DND-41 (cell line): ENCODE results near the gene PDGFRB.

Experiments
- ATAC-seq: fragments of 200-7000 bp; cut with Tn5 transposase; 3 replicates; pipeline ENCODE4 v1.9.1; 2021; ENCODE audit warnings: low read depth; ENCODE audit not compliant: insufficient read depth
- DNase-seq: peaks from one replicate; pipeline ENCODE4 v3.0.0-alpha.2; 2020
- H2AFZ ChIP-seq: 2 replicates; pipeline ENCODE4 v1.6.0; 2012; ENCODE audit warnings: low read depth, low read length
- H3K27ac ChIP-seq: 2 replicates; pipeline ENCODE4 v1.5.1; 2012; ENCODE audit warnings: low read length, inconsistent platforms
- H3K27me3 ChIP-seq: fragments of 200-600 bp; sonication (generic); 2 replicates; pipeline ENCODE4 v1.6.0; 2012; ENCODE audit warnings: low read length, mild to moderate bottlenecking, inconsistent platforms; ENCODE audit not compliant: insufficient read depth, poor library complexity
- H3K36me3 ChIP-seq: 2 replicates; pipeline ENCODE4 v1.5.1; 2012; ENCODE audit warnings: low read length, inconsistent platforms; ENCODE audit not compliant: insufficient read depth
- H3K4me1 ChIP-seq: 2 replicates; pipeline ENCODE4 v1.5.1; 2012; ENCODE audit warnings: mild to moderate bottlenecking, low read length; ENCODE audit not compliant: insufficient read depth
- H3K4me2 ChIP-seq: 2 replicates; pipeline ENCODE4 v1.6.0; 2012; ENCODE audit warnings: mild to moderate bottlenecking, moderate library complexity, low read length, inconsistent platforms; ENCODE audit not compliant: insufficient read depth
- H3K4me3 ChIP-seq, 2 experiments: fragments of 200-600 bp in 1 of 2; shearing (Covaris generic) in 1 of 2; 2 replicates each; pipeline ENCODE4 v1.5.1; 2012 to 2016; ENCODE audit warnings: inconsistent platforms in 2 of 2, low read length in 2 of 2, mild to moderate bottlenecking in 2 of 2, low read depth in 1 of 2, moderate library complexity in 1 of 2
- H3K79me2 ChIP-seq: 2 replicates; pipeline ENCODE4 v1.6.0; 2012; ENCODE audit warnings: low read length, inconsistent platforms; ENCODE audit not compliant: insufficient read depth
- H3K9ac ChIP-seq: 2 replicates; pipeline ENCODE4 v1.6.0; 2012; ENCODE audit warnings: low read depth, mild to moderate bottlenecking, inconsistent platforms, low read length, moderate library complexity
- H3K9me3 ChIP-seq: 2 replicates; pipeline ENCODE4 v1.5.1; 2012; ENCODE audit warnings: low read length, moderate library complexity, mild to moderate bottlenecking, inconsistent platforms; ENCODE audit not compliant: insufficient read depth, severe bottlenecking
- H4K20me1 ChIP-seq: 2 replicates; pipeline ENCODE4 v1.6.0; 2012; ENCODE audit warnings: low read length; ENCODE audit not compliant: insufficient read depth
- CTCF ChIP-seq: IDR thresholded peaks from 2 replicates; pipeline ENCODE4 v1.5.1; 2012; ENCODE audit warnings: borderline replicate concordance, low read length, moderate library complexity, mild to moderate bottlenecking; ENCODE audit not compliant: poor library complexity, severe bottlenecking; ENCODE audit errors: extremely low read depth
- EZH2 ChIP-seq: IDR thresholded peaks from 3 replicates; pipeline ENCODE4 v1.6.1; 2012; ENCODE audit warnings: borderline replicate concordance, low read depth, mild to moderate bottlenecking, moderate library complexity, low read length, inconsistent platforms; ENCODE audit not compliant: severe bottlenecking

PDGFRB gene

DNA sequence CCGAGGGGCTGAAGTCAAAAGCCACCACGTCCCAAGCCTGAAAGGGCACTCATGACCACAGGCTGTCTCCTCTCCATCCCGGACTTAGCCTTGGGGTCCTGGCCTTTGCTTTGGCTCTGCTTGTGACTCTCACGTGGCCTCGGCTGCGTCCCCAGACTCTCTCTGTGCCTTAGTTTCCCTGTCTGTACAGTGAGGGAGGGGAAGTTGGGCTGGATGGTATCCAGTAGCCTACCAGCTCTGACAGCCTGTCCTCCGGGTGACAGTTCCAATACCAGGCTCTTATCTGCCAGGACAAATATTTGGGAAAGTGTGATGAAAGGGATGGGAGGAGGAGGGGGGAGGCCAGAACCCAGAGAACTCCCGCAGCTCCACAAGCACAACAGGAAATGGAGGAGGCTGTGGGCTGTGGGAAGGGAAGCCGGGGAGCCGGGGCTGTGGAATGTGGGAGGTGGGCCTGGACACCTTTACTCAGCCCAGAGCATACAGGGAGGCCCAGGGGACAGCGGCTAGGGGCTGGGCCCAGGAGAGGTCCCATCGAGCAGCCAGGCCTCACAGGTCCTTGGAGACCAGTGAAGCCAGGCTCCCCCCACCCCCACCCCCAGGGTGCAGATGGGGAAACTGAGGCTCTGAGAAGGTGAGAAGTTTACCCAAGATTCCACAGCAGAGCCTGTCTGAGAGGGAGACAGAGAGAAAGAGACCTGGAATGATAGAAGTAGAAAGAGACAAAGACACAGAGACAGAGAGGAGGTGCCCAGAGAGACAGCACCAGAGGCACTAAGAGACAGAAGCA lies 18.3 kb downstream of the PDGFRB start:
- H3K27ac ChIP-seq = no peak overlapping the region

GRCh38 chr5:150136305-150137167 lies 19.1 kb downstream of the PDGFRB start:
- no peaks in the 10 kb centered on the region for H3K9me3 ChIP-seq
- no peak for ATAC-seq
- 0 out of 2 replicates have a peak, but pooled peaks cover 9% of the 10 kb centered on the region for H4K20me1 ChIP-seq
- H2AFZ ChIP-seq = no peak overlapping the region
- no peaks in the 10 kb centered on the region for H3K4me1 ChIP-seq
- DNase-seq = no peak
- H3K27ac ChIP-seq = no peak overlapping the region
- H3K4me3 ChIP-seq = no peak overlapping the region
- H3K4me2 ChIP-seq = no peak overlapping the region
- H3K36me3 ChIP-seq = no peaks in the 10 kb centered on the region
- no peaks in the 10 kb centered on the region for H3K27me3 ChIP-seq
- H3K79me2 ChIP-seq = no peaks in the 10 kb centered on the region
- no peak overlapping the region for H3K9ac ChIP-seq
- TF ChIP-seq EZH2 = no peak
- TF ChIP-seq CTCF = no peak

More for the DNA sequence above, 18.3 kb downstream of the PDGFRB start:
- no peak for TF ChIP-seq CTCF
- TF ChIP-seq EZH2 = no peak
- DNase-seq = no peak
- H2AFZ ChIP-seq = no peak overlapping the region
- no peaks in the 10 kb centered on the region for H3K27me3 ChIP-seq
- ATAC-seq = no peak
- no peaks in the 10 kb centered on the region for H3K9me3 ChIP-seq
- H3K4me2 ChIP-seq = no peak overlapping the region
- no peaks in the 10 kb centered on the region for H3K79me2 ChIP-seq
- H3K9ac ChIP-seq = no peak overlapping the region
- H3K4me1 ChIP-seq = no peaks in the 10 kb centered on the region
- H3K4me3 ChIP-seq = no peak overlapping the region
- no peaks in the 10 kb centered on the region for H3K36me3 ChIP-seq
- H4K20me1 ChIP-seq = 0 out of 2 replicates have a peak, but pooled peaks cover 9% of the 10 kb centered on the region

GRCh38 chr5:150135557-150136304 lies 19.9 kb downstream of the PDGFRB start:
- no peak for DNase-seq
- H3K79me2 ChIP-seq = no peaks in the 10 kb centered on the region
- ATAC-seq = no peak
- no peaks in the 10 kb centered on the region for H3K4me1 ChIP-seq
- H3K27me3 ChIP-seq = no peaks in the 10 kb centered on the region
- 0 out of 2 replicates have a peak, but pooled peaks cover 6% of the 10 kb centered on the region for H4K20me1 ChIP-seq
- H3K9ac ChIP-seq = no peak overlapping the region
- no peaks in the 10 kb centered on the region for H3K9me3 ChIP-seq
- H3K4me3 ChIP-seq = no peak overlapping the region
- no peak for TF ChIP-seq CTCF
- no peak for TF ChIP-seq EZH2
- no peak overlapping the region for H2AFZ ChIP-seq
- no peak overlapping the region for H3K4me2 ChIP-seq
- no peaks in the 10 kb centered on the region for H3K36me3 ChIP-seq
- H3K27ac ChIP-seq = no peak overlapping the region
